Stimulated activated CD8-positive, alpha-beta memory T cell treated with anti-CD3 and anti-CD28 coated beads, Interleukin-7, amount 100 ng/mL, for 1 hour (primary cell): Measurements from ENCODE around the gene CD63.

Experiments
- DNase-seq, 2 donors: peaks; one replicate each; pipeline ENCODE4 v3.0.0-alpha.2; 2020; ENCODE audit warnings: low read depth in 2 of 2

The CD63 gene

DNA sequence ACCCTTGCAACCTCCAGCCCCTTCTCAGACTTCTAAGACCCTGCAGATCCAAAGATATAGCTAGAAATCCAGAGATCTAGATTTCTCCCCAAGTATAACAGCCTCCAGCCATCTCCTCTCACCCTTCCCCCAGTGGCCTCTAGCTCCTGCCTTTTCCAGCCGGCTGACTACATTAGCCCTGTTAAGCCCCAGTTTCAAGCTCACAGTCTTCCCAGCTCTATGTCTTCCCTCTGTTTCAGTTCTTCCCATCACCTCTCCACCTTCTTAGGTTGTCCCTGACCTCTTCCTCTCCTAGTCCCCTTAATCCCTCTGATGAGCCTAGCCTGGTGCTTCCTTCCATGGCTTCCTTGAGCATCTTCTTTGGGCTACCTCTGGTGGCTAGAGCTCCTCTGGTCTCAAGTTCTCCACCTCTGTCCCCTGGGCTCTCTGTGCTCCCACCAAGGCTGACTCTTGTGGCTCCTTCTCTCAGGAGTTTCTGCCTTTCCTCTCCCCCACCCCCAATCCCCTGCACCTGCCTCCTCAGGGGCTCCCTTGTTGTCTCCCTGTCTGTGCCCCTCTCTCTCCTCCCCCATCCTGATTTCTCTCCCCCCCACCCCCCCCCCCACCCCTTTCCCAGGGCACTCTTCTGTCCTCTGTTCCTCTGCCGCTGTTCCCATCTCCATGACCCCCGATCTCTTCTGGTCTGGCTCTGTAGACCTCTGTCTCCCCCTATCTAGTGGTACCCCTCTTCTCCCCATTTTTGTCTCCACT, 13.3 kb upstream of the CD63 start:
- no peak for DNase-seq

DNA sequence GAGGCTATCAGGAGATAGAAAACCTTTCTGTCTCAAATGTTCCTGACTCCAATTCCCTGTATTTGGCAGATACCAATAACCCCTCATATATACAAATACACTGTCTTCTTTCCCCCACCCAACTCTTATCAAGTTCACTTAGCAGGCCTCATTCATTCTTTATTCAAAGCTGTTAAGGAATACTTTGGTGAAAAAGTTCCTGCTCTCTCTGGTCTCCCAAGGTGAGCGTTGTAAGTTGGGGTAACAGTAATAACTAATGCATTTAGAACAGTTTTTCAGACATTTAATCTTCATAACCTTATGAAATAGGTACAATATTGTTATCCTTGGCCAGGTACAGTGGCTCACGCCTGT, 10.2 kb upstream of the CD63 start:
- DNase-seq: no peak

GRCh38 chr12:55738123-55739024, 9.6 kb upstream of the CD63 start:
- DNase-seq: peak; percentile 45 to 55

DNA sequence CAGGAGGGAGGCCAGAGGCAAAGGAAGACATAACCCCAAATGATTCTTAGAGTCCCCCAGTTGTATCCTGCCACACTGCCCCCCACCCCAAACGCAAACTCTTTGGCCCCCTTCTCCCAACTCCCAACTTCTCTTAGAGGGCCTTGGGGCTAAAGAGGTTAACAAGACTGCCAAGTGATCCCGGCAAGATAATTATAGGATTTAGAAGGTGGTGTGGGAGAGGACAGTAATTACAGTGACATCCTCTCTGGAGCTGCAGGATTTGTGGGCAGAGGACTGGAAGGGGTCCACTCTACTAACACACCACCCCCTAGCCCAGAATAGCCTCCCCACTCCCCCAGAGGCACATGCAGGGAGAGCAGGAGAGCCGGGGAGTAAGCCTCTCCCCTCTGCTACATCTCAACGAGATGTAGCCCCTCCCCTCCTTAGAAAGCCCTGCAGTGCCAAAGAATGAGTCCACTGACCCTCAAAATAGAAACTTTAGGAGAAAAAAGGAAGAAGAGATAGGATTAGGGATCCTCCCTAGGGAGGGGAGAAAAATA, 8.8 kb upstream of the CD63 start:
- no peak for DNase-seq

DNA sequence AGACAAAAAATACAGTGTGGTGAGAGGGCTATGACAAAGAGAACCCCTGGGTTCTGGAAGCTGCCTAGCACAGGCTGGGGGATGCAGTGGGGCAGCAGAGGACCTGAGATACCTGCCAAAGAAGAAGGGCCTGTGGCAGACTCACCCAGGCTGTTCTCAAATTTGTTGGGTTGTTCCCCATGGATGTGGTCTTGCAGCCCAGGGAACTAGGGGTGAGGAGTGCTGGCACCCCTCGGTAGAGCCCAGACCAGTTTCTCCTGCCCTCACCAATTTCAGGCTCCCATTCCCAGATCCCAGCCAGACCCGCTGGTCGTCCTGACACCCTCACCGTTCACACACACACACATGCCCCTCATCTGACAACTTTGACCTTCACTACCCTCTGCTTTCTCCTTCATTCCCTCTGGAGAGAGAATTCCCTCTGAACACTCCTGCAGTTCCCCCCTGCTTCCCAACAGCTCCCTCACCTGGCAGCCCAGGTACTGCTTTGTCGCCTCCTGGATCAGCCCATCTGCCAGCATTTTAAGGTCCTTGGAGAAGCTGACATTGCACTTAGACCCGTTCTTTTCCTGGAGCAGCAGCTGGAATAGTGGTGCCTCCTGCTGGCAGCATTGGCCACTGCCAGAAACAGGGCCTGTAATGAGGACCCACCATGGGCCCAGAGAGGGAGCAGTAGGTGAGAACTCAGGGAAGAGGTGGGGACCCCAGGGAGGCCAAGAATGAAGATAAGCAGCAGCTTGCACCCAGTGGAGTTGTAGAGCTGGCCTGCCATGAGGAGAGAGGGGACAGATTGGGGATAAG, 8.2 kb upstream of the CD63 start:
- DNase-seq: peak in 1 of 2 donors; percentile 23

- no peak for DNase-seq
Measured at GRCh38 chr12:55736076-55736475, 7.3 kb upstream of the CD63 start.

DNA sequence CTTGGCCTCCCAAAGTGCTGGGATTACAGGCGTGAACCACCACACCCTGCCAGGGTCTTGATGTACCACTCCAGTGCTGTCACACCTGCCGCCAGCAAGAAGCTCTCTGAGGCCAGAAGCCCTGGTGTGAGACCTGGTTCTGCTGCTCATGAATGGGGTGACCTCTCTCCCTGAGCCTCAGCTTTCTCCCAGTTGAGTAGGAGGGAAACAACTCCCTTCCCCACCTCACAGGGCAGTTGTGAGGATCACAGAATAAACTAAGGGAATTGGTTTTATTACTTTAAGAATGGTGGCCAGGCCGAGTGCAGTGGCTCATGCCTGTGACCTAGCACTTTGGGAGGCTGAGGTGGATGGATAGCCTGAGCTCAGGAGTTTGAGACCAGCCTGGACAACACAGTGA, 5.8 kb upstream of the CD63 start:
- DNase-seq: no peak

GRCh38 chr12:55733858-55734257, 5.0 kb upstream of the CD63 start:
- no peak for DNase-seq

GRCh38 chr12:55733021-55733555, 4.3 kb upstream of the CD63 start:
- DNase-seq: no peak

GRCh38 chr12:55732288-55732687, 3.5 kb upstream of the CD63 start:
- no peak for DNase-seq

GRCh38 chr12:55729819-55730818, 1.3 kb upstream of the CD63 start:
- DNase-seq: no peak

- no peak for DNase-seq
Measured at GRCh38 chr12:55728186-55728938, 447 bp downstream of the CD63 start.

DNA sequence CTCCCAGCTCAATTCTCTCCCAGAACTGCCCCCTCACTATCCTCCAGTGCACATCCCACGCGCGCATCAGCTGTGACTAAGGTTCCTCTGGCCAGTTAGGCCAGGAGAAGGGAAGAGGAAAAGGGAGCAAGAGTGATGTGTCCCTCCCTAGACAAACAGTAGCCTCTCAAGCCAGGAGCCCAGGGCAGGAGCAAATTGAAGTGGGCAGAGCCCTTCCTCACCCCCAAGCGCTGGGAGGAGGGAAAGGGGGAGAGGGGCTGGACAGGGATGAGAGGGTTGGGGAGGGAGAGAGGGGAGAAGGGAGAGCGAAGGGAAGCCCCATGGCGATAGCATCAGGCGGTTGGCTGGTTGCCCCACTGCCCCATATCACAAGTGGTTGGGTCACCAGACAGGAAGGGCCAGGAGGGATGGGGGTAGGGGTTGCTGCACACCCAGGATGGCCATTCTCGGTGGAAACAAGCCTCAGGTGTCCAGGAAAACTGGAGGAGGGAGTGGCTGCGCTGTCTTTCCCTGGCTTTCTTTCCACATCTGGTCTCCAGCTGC, 1.1 kb downstream of the CD63 start:
- DNase-seq: no peak

DNA sequence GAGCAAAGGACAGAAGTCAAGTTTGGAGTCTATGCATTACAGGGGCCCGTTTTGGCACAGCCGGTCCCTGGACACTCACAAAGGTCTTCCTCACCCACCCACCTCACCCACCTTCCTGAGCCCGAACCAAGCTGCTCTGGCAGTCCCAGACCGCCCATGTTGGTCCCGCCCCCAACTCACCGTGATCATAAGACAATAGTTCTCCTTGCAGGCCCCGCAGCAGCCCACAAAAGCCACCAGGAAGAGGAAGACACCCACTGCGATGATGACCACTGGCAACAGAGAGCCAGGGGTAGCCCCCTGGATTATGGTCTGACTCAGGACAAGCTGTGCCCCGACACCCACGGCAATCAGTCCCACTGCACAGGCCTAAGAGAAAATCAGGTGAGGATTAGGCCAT, 1.8 kb downstream of the CD63 start:
- DNase-seq: no peak

- no peak for DNase-seq
Measured at GRCh38 chr12:55725556-55725955, 3.3 kb downstream of the CD63 start.

- DNase-seq: no peak
Measured at GRCh38 chr12:55724940-55725309, 3.9 kb downstream of the CD63 start.

DNA sequence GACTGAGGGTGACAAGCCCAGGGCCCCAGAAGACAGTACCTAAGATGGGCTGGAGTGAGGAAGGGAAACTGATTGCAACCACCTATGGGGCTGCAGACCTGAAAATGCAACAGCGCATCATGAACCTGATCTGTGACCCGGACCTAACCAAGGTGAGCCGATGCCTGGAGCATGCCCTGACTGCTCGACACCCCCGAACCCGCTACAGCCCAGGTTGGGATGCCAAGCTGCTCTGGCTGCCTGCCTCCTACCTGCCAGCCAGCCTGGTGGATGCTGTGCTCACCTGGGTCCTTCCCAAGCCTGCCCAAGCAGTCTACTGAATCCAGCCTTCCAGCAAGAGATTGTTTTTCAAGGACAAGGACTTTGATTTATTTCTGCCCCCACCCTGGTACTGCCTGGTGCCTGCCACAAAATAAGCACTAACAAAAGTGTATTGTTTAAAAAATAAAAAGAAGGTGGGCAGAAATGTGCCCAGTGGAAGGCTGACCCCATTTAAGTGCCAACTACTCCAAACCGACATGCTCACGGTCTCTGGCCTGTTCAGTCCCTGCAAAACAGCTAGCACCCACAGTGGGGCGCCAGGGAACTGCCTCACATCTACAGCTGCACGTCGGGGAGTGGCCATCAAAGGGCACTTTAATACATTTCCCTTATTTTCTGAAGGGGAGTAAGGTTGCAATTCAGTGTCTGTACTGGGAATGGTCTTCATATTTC, 4.4 kb downstream of the CD63 start:
- peak; percentile 22 to 47 for DNase-seq

- DNase-seq: no peak
Measured at GRCh38 chr12:55723516-55724225, 5.1 kb downstream of the CD63 start.
